K562 (cell line): ENCODE data around the gene GORASP2. TPM values are rescaled to one million over a fixed set of nuclear protein-coding genes. Genes with fewer than 3 reads are reported as not detected.

Source experiments
- AFF1 ChIP-seq, 2 experiments: fragments of 450-650 bp; IDR thresholded peaks; 2 replicates each; pipeline ENCODE4 v1.6.1; 2018; ENCODE audit warnings: mild to moderate bottlenecking in 2 of 2, low read depth in 1 of 2; ENCODE audit not compliant: partially characterized antibody in 2 of 2
- ETV1 ChIP-seq: fragments of 450-650 bp; conservative IDR thresholded peaks from 2 replicates; pipeline ENCODE4 v1.6.1; 2016; ENCODE audit warnings: missing genetic modification characterization, control low read depth, low read depth, missing compliant biosample characterization
- MGA ChIP-seq: fragments of 450-650 bp; IDR thresholded peaks from 2 replicates; pipeline ENCODE4 v1.6.1; 2016; ENCODE audit warnings: mild to moderate bottlenecking, moderate library complexity
- MYC ChIP-seq, 2 experiments: fragments of 250-450 bp in 1 of 2; sonication (Bioruptor Pico) in 1 of 2; IDR thresholded peaks; 2 replicates each; pipeline versions ENCODE4 v1.5.1 to v1.6.1; 2012 to 2021; ENCODE audit warnings: low read depth in 2 of 2, borderline replicate concordance in 1 of 2, improper control_type of control experiment in 1 of 2, low read length in 1 of 2, mild to moderate bottlenecking in 1 of 2, moderate library complexity in 1 of 2
- NFRKB ChIP-seq: fragments of 450-650 bp; IDR thresholded peaks from 2 replicates; pipeline ENCODE4 v1.6.1; 2016; ENCODE audit warnings: low read depth
- SMARCB1 ChIP-seq: IDR thresholded peaks from 2 replicates; pipeline ENCODE4 v1.6.1; 2011; ENCODE audit warnings: improper control_type of control experiment, low read depth; ENCODE audit not compliant: insufficient read length
- SPI1 ChIP-seq: IDR thresholded peaks from 2 replicates; pipeline ENCODE4 v1.6.1; 2011; ENCODE audit warnings: low read depth, low read length, control low read depth, borderline replicate concordance
- ZBTB26 ChIP-seq: fragments of 450-650 bp; formaldehyde crosslinking; IDR thresholded peaks from 2 replicates; pipeline ENCODE4 v1.4.0; 2022; ENCODE audit warnings: missing genetic modification characterization
- polyA plus RNA-seq, 8 experiments: library from polyadenylated mRNA; depleted of rRNA in 4 of 8; stranded (reverse) in 5 of 8; unstranded in 3 of 8; fragments of >200 nt; fragmentation: Nextera tagmentation in 2 of 8; fragmentation: Illumina TruSeq in 1 of 8; extraction: Ambion mirVana in 2 of 8; extraction: Trizol in 1 of 8; gene quantifications; 2 replicates each; pipeline versions ENCODE4 v1.2.1 to v1.2.3, GENCODE V29; 2011 to 2014; ENCODE audit warnings: inconsistent platforms in 1 of 8, missing spikeins in 1 of 8
- total RNA-seq, 7 experiments: library from RNA; depleted of rRNA in 6 of 7; stranded (reverse); fragments of >200 nt in 6 of 7; fragmentation: Illumina TruSeq in 2 of 7; extraction: Trizol in 2 of 7; gene quantifications; 2 replicates each; pipeline versions ENCODE4 v1.2.1 to v1.2.3, GENCODE V29; 2011 to 2021; ENCODE audit warnings: low replicate concordance in 1 of 7

The GORASP2 gene
- total and polyA plus RNA-seq, 9 of the 15 experiments (the other 6 are each of a cell fraction or from before 2014, with no cell fraction given) = 27.4 to 180 (median 59.6) TPM

- TF ChIP-seq MYC (IDR thresholded peaks at IDR 0.05; ENCODE audit: low read depth, low read length) (no peak), MYC (CRISPR knock-in tag; IDR thresholded peaks at IDR 0.05; ENCODE audit: borderline replicate concordance, low read depth) (0 out of 2 replicates have a peak, but pooled peaks have one; percentile 29), SMARCB1 (no peak), NFRKB (0 out of 2 replicates have a peak, but pooled peaks have one; percentile 34), ETV1 (tag) (peak; percentile 76), MGA (no peak), SPI1 (peak; percentile 94), ZBTB26 (CRISPR knock-in tag) (no peak), AFF1 (IDR thresholded peaks at IDR 0.05; ENCODE audit: low read depth in 1 of 2, partially characterized antibody in 2 of 2) (peak in 1 of 2 experiments; percentile 3)
Measured at GRCh38 chr2:170928036-170928823, 823 bp upstream of the GORASP2 start (continued).
